ENCODE data around the gene FAM25A. TPM values are rescaled to one million over a fixed set of nuclear protein-coding genes. Genes with fewer than 3 reads are reported as not detected.
A peak's percentile ranks its signal among the peaks of the same experiment; 100 is the strongest.
"Not testable (repeated sequence)": the region's sequence is repeated elsewhere in the genome, so short reads cannot be mapped to it uniquely, and the experiment has no call there.

The FAM25A gene
- total RNA-seq, result 100 to 1,000 TPM in 2 of 4 donors, 10 to 100 TPM in 2; 57.1 to 371 (median 225) TPM

DNA sequence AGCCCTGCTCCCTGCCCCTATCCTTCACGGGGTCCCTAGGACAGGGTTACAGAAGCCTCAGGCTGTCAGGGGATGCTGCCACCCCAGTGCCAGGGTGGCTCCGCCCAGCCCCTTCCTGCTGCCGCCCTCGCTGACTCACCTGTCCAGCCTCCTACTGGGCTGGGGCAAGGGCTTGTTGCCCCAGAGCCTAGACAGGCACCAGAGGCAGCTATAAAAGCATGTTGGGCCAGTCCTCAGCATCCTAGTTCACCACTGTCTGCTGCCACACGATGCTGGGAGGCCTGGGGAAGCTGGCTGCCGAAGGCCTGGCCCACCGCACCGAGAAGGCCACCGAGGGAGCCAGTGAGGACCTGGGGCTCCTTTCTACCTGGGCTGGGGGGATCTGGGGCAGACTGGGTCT, at the start of gene FAM25A:
TSS of gene FAM25A (plus strand) at position 239 of the 400 bp plus-strand sequence. CDS start at position 270, 31 bp downstream.
- H3K9me3 ChIP-seq; H3K27me3 ChIP-seq; intact Hi-C loops (cut with DNase I); H3K36me3 ChIP-seq; DNase-seq: not testable (repeated sequence)
- Histone ChIP-seq H3K4me1 (peaks cover 0 to 41% (median 0%) of the 10 kb centered on the region in 3 donors), H3K27ac (peak within 1 kb of the TSS; percentile 52 to 89 (median 80)), H3K4me3 (peak within 1 kb of the TSS in 1 of 4 donors; percentile 11)
- 42% methylated on average over 2 of the region's 9 CpGs; no CpG with 5 or more reads in 1 of the 2 donors for WGBS, 2 donors

DNA sequence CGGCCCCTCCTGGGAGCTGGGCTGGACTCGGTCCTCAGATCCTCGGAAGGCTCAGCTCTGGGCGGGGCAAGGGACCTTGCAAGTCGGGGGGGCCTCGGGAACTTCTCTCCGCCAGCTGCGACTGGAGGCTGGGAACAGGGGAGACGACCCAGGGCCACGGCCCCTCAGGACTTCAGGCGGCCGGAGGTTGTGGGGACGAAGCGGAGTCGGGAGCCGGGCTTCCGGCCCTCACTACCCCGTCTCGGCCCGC, 49.2 kb upstream of the FAM25A start:
- DNase-seq, result no peak
- H3K27ac ChIP-seq, result peak overlapping the region; percentile 96 to 99 (median 97)
- H3K4me1 ChIP-seq, result peaks cover 48 to 96% (median 62%) of the 10 kb centered on the region in 3 donors
- H3K36me3 ChIP-seq, result no peaks in the 10 kb centered on the region
- peak overlapping the region; percentile 49 to 75 (median 63) for H3K4me3 ChIP-seq
- H3K9me3 ChIP-seq, result no peaks in the 10 kb centered on the region
- no peaks in the 10 kb centered on the region for H3K27me3 ChIP-seq
- TF ChIP-seq CTCF (IDR thresholded peaks at IDR 0.05) (peak in 1 of 6 experiments; percentile 19), POLR2A (IDR thresholded peaks at IDR 0.05) (peak in 3 of 4 donors; percentile 91 to 98 (median 98))
- intact Hi-C loops (cut with DNase I), result loop anchor here (5.0 kb wide), 1 partner anchor 121 kb away; the partner anchor contains the start of gene GLUD1
- WGBS, 2 donors, result no CpG with 5 or more reads among the region's 20 CpGs

DNA sequence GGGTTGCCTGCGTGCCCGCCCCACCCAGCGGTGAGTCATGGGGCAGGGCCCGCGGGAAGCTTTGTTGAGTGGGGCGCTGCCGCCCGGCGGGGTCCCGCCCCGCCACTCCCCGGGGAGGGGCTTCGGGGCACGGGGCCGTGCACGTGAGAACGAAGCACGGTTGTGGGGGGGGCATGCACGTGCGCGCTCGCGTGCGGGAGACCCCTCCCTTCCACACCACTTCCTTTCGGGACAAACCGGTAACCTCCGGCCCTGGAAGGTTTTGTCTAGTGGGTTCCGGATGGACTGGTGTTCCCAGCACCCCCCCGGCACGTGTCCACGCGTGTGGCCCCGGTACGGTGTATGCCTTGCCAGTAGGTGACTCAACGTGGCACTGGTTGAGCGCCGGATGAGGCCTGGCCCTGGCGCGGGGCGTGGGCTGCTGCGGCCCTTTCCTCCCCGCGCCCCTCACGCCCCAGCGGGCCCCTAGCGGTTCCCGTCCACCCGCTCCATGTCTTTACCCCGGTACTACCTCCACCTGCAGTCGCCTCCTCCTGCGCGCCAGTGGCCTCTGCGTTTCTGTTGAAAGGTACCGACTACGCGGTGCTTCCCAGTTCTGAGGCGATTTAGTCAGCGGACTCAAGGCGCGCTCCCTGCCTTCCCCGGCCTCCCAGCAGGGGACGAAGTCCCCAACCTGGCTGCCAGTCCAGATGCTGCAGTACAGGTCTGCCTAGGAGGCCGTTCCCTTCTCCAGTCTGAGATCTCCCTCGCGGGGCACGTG, 48.7 kb upstream of the FAM25A start:
- DNase-seq, result peak; percentile 85
- WGBS, 2 donors, result 10% methylated on average over 17 of the region's 66 CpGs; no CpG with 5 or more reads in 1 of the 2 donors
- H3K27ac ChIP-seq, result peak overlapping the region; percentile 96 to 99 (median 97)
- no peaks in the 10 kb centered on the region for H3K36me3 ChIP-seq
- peak overlapping the region; percentile 49 to 75 (median 63) for H3K4me3 ChIP-seq
- peak in 5 of 6 experiments; percentile 14 to 50 (median 19) for TF ChIP-seq CTCF (IDR thresholded peaks at IDR 0.05)
- TF ChIP-seq POLR2A (IDR thresholded peaks at IDR 0.05), result no peak
- intact Hi-C loops (cut with DNase I), result loop anchor here (5.0 kb wide), 1 partner anchor 121 kb away; the partner anchor contains the start of gene GLUD1
- no peaks in the 10 kb centered on the region for H3K27me3 ChIP-seq
- H3K9me3 ChIP-seq, result no peaks in the 10 kb centered on the region
- peaks cover 45 to 91% (median 58%) of the 10 kb centered on the region in 3 donors for H3K4me1 ChIP-seq

GRCh38 chr10:86972613-86973380, 47.3 kb upstream of the FAM25A start:
- intact Hi-C loops (cut with DNase I), result loop anchor here (5.0 kb wide), 1 partner anchor 120 kb away; the partner anchor contains the start of gene GLUD1
- TF ChIP-seq POLR2A (IDR thresholded peaks at IDR 0.05) (no peak), CTCF (IDR thresholded peaks at IDR 0.05) (no peak)
- Histone ChIP-seq H3K27ac (peak overlapping the region; percentile 54 to 99 (median 96)), H3K27me3 (no peaks in the 10 kb centered on the region), H3K4me3 (no peak overlapping the region), H3K36me3 (no peaks in the 10 kb centered on the region), H3K4me1 (peaks cover 31 to 81% (median 44%) of the 10 kb centered on the region in 3 donors), H3K9me3 (no peaks in the 10 kb centered on the region)
- DNase-seq, result no peak
- 81 to 91% methylated on average over 6 to 8 of the region's 11 CpGs for WGBS, 2 donors

DNA sequence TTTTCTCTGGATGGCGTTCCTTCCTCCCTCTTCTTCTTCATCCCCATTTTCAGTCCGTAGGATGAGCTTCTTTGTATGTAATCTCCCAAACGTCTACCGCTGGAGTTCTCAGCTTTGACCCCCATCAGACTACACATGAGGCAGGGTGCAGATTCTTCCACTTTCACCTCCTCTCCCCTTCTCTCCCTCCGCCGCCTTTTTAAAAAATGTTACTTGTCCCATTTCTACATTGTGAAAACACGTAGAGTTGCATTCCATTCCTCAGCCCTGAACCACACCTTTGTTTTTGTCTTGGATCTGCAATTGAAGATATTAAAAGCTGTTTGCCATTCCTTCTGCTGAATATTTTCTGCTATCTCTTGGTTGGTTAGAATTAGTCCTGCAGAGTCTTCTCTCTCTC, 45.6 kb upstream of the FAM25A start:
- WGBS, 2 donors, result 37 to 44% methylated on average over 7 of the region's 7 CpGs
- H3K36me3 ChIP-seq, result no peaks in the 10 kb centered on the region
- H3K9me3 ChIP-seq, result no peaks in the 10 kb centered on the region
- H3K27ac ChIP-seq, result peak overlapping the region in 3 of 4 donors; percentile 37 to 99 (median 97)
- no peak for DNase-seq
- no peaks in the 10 kb centered on the region for H3K27me3 ChIP-seq
- peaks cover 14 to 81% (median 38%) of the 10 kb centered on the region in 3 donors for H3K4me1 ChIP-seq
- TF ChIP-seq CTCF (IDR thresholded peaks at IDR 0.05), result no peak
- TF ChIP-seq POLR2A (IDR thresholded peaks at IDR 0.05), result no peak
- peak overlapping the region in 1 of 4 donors; percentile 16 for H3K4me3 ChIP-seq
- intact Hi-C loops (cut with DNase I), result loop anchor here (5.0 kb wide), 1 partner anchor 118 kb away; the partner anchor contains the start of gene GLUD1

Measured in esophagus squamous epithelium (tissue), 5 donors.